HEK293T (cell line): Measurements from ENCODE around the gene CRYZ.
"Not testable (repeated sequence)": the region's sequence is repeated elsewhere in the genome, so short reads cannot be mapped to it uniquely, and the experiment has no call there.

Experiments
- ARNT ChIP-seq: fragments of 450-650 bp; IDR thresholded peaks from 2 replicates; pipeline ENCODE4 v1.6.1; 2017; ENCODE audit warnings: mild to moderate bottlenecking
- BHLHE40 ChIP-seq: fragments of 450-650 bp; IDR thresholded peaks from 2 replicates; pipeline ENCODE4 v1.6.1; 2016; ENCODE audit warnings: mild to moderate bottlenecking, moderate library complexity, borderline replicate concordance
- CTBP1 ChIP-seq: fragments of 450-650 bp; IDR thresholded peaks from 2 replicates; pipeline ENCODE4 v1.6.1; 2016; ENCODE audit warnings: borderline replicate concordance
- ELF4 ChIP-seq: fragments of 450-650 bp; IDR thresholded peaks from 2 replicates; pipeline ENCODE4 v1.6.1; 2017; ENCODE audit warnings: antibody characterized with exemption
- FOXA1 ChIP-seq: fragments of 450-650 bp; IDR thresholded peaks from 2 replicates; pipeline ENCODE4 v1.6.1; 2016; ENCODE audit warnings: mild to moderate bottlenecking
- FOXK2 ChIP-seq: fragments of 450-650 bp; IDR thresholded peaks from 2 replicates; pipeline ENCODE4 v1.6.1; 2016; ENCODE audit warnings: mild to moderate bottlenecking
- FOXM1 ChIP-seq: fragments of 450-650 bp; IDR thresholded peaks from 2 replicates; pipeline ENCODE4 v1.6.1; 2017; ENCODE audit warnings: mild to moderate bottlenecking, borderline replicate concordance
- L3MBTL2 ChIP-seq: fragments of 450-650 bp; conservative IDR thresholded peaks from 2 replicates; pipeline ENCODE4 v1.6.1; 2016; ENCODE audit warnings: mild to moderate bottlenecking
- LEF1 ChIP-seq: fragments of 450-650 bp; IDR thresholded peaks from 2 replicates; pipeline ENCODE4 v1.6.1; 2017; ENCODE audit warnings: mild to moderate bottlenecking, borderline replicate concordance
- PKNOX1 ChIP-seq: fragments of 450-650 bp; IDR thresholded peaks from 2 replicates; pipeline ENCODE4 v1.6.1; 2016
- SP1 ChIP-seq: fragments of 450-650 bp; IDR thresholded peaks from 2 replicates; pipeline ENCODE4 v1.6.1; 2017
- SUZ12 ChIP-seq: fragments of 450-650 bp; IDR thresholded peaks from 2 replicates; pipeline ENCODE4 v1.6.1; 2016; ENCODE audit warnings: mild to moderate bottlenecking
- TARDBP ChIP-seq: fragments of 450-650 bp; IDR thresholded peaks from 2 replicates; pipeline ENCODE4 v1.6.1; 2016
- ZNF384 ChIP-seq: fragments of 450-650 bp; IDR thresholded peaks from 2 replicates; pipeline ENCODE4 v1.6.1; 2016

- not testable (repeated sequence) for TF ChIP-seq SP1, FOXK2, BHLHE40, L3MBTL2, FOXM1, ELF4, TARDBP, SUZ12, FOXA1, LEF1, CTBP1, ZNF384, ARNT, PKNOX1
Observed at GRCh38 chr1:74740307-74740980, 7.6 kb upstream of the CRYZ start.
